Measurements from ENCODE around the gene NPTN.

NPTN gene

DNA sequence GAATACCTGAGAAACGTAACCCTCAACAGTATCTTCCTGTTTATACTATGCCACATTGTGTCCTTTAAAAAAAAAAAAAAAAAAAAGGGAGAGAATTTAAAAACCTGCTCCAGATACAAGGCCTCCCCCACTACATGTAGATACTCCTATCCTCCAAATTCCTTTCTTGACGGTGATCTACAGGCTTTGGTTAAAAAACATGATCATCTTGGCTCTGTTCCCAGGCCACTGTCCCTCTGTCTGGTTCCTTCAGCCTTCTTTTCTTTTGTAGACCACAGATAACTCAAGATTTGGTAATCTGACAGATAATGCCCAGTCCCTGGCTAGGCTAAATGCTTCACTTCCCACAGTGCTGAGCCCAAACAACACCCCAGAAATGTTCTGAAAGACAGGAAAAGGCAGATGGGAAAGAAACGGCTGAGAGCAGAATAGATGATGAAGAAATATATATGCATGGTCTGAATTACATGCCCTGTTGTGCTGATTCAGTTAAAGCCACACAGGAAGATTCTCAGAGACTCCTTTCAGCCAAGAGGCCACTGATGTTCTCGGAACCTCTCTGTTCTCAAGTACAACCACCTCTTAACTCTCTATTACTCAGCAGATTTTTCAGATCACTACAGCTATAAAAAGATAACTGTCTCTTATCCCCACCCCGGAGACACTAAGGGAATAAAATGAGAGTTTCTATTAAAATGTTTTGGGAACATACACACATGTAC lies 48.3 kb downstream of the NPTN start:
- Histone ChIP-seq H3K9me3 (ENCODE audit: insufficient read depth, low read length) (no peaks in the 10 kb centered on the region), H3K9me2 (replicated peaks; ENCODE audit: insufficient read depth, low read length) (no peaks in the 10 kb centered on the region), H3K4me3 (ENCODE audit: insufficient read depth, low read length, poor library complexity, severe bottlenecking) (no peak overlapping the region), H3K27me3 (ENCODE audit: low read length) (no peaks in the 10 kb centered on the region), H3K36me3 (ENCODE audit: low read length) (no peaks in the 10 kb centered on the region), H3K27ac (ENCODE audit: low read depth, low read length) (no peak overlapping the region), H2AFZ (ENCODE audit: low read depth, low read length, severe bottlenecking) (no peak overlapping the region), H3K79me2 (ENCODE audit: insufficient read depth, low read length) (no peaks in the 10 kb centered on the region), H3K4me2 (ENCODE audit: low read depth, low read length, poor library complexity, severe bottlenecking) (no peak overlapping the region), H3F3A (ENCODE audit: insufficient read depth) (no peaks in the 10 kb centered on the region), H3K9ac (ENCODE audit: low read length) (no peak overlapping the region), H4K20me1 (ENCODE audit: low read depth, low read length) (no peaks in the 10 kb centered on the region)
- TF ChIP-seq, protein P1, sequence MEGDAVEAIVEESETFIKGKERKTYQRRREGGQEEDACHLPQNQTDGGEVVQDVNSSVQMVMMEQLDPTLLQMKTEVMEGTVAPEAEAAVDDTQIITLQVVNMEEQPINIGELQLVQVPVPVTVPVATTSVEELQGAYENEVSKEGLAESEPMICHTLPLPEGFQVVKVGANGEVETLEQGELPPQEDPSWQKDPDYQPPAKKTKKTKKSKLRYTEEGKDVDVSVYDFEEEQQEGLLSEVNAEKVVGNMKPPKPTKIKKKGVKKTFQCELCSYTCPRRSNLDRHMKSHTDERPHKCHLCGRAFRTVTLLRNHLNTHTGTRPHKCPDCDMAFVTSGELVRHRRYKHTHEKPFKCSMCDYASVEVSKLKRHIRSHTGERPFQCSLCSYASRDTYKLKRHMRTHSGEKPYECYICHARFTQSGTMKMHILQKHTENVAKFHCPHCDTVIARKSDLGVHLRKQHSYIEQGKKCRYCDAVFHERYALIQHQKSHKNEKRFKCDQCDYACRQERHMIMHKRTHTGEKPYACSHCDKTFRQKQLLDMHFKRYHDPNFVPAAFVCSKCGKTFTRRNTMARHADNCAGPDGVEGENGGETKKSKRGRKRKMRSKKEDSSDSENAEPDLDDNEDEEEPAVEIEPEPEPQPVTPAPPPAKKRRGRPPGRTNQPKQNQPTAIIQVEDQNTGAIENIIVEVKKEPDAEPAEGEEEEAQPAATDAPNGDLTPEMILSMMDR (IDR thresholded peaks at IDR 0.05; ENCODE audit: insufficient read depth, low read length, poor library complexity, severe bottlenecking), result no peak
- no peak for TF ChIP-seq EZH2phosphoT487 (conservative IDR thresholded peaks at IDR 0.05; ENCODE audit: low read length)

DNA sequence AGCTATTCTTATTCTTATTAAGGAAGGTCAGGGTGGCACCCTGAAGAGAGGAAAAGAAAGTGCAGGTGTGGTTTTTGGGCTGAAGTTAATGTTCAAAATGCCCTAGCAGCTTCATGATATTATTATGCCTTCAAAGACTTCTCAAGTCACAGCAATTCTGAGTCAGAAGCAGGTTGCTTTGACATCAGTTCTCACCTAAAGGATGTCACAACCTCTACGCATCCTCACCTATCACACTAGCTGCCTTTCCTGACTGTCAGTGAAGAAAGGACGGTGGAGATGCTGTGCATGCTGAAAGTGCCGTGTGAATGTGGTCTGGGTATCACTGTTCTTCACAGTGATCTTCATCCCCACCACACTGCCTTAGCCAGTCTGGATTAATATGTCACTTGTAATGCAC lies 49.6 kb downstream of the NPTN start:
- H3K79me2 ChIP-seq (ENCODE audit: insufficient read depth, low read length), result no peaks in the 10 kb centered on the region
- no peak overlapping the region for H3K9ac ChIP-seq (ENCODE audit: low read length)
- no peaks in the 10 kb centered on the region for H4K20me1 ChIP-seq (ENCODE audit: low read depth, low read length)
- H3K4me2 ChIP-seq (ENCODE audit: low read depth, low read length, poor library complexity, severe bottlenecking), result no peak overlapping the region
- H3K9me2 ChIP-seq (replicated peaks; ENCODE audit: insufficient read depth, low read length), result no peaks in the 10 kb centered on the region
- no peaks in the 10 kb centered on the region for H3F3A ChIP-seq (ENCODE audit: insufficient read depth)
- no peak for TF ChIP-seq EZH2phosphoT487 (conservative IDR thresholded peaks at IDR 0.05; ENCODE audit: low read length)
- TF ChIP-seq, protein P1 (IDR thresholded peaks at IDR 0.05; ENCODE audit: insufficient read depth, low read length, poor library complexity, severe bottlenecking), result no peak
- no peak overlapping the region for H2AFZ ChIP-seq (ENCODE audit: low read depth, low read length, severe bottlenecking)
- H3K4me3 ChIP-seq (ENCODE audit: insufficient read depth, low read length, poor library complexity, severe bottlenecking), result no peak overlapping the region
- no peaks in the 10 kb centered on the region for H3K27me3 ChIP-seq (ENCODE audit: low read length)
- no peaks in the 10 kb centered on the region for H3K9me3 ChIP-seq (ENCODE audit: insufficient read depth, low read length)
- no peak overlapping the region for H3K27ac ChIP-seq (ENCODE audit: low read depth, low read length)
- no peaks in the 10 kb centered on the region for H3K36me3 ChIP-seq (ENCODE audit: low read length)

DNA sequence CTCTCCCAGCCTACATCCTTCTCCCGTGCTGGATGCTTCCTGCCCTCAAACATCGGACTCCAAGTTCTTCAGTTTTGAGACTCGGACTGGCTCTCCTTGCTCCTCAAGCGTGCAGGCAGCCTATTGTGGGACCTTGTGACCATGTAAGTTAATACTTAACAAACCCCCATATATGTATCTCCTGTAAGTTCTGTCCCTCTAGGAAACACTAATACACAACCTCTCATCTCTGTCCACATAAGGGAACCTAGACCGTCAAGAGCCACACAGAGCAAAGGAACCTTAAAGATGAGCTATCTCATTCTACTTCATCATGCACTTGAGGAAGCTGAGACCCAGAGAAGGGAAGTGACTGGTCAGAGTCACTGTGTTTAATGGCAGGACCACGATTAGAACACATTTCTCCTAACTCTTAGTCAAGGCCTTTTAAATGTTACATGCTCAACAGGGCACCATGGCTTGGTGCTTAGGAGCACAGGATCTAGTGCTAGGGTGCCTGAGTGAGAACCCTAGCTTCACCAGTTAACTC lies 50.3 kb downstream of the NPTN start:
- Histone ChIP-seq H4K20me1 (ENCODE audit: low read depth, low read length) (no peaks in the 10 kb centered on the region), H3K9me3 (ENCODE audit: insufficient read depth, low read length) (no peaks in the 10 kb centered on the region), H3K9ac (ENCODE audit: low read length) (no peak overlapping the region), H2AFZ (ENCODE audit: low read depth, low read length, severe bottlenecking) (no peak overlapping the region), H3K27ac (ENCODE audit: low read depth, low read length) (no peak overlapping the region), H3K27me3 (ENCODE audit: low read length) (no peaks in the 10 kb centered on the region), H3K4me3 (ENCODE audit: insufficient read depth, low read length, poor library complexity, severe bottlenecking) (no peak overlapping the region), H3F3A (ENCODE audit: insufficient read depth) (no peaks in the 10 kb centered on the region), H3K9me2 (replicated peaks; ENCODE audit: insufficient read depth, low read length) (no peaks in the 10 kb centered on the region), H3K79me2 (ENCODE audit: insufficient read depth, low read length) (no peaks in the 10 kb centered on the region), H3K36me3 (ENCODE audit: low read length) (no peaks in the 10 kb centered on the region), H3K4me2 (ENCODE audit: low read depth, low read length, poor library complexity, severe bottlenecking) (no peak overlapping the region)
- TF ChIP-seq, protein P1 (IDR thresholded peaks at IDR 0.05; ENCODE audit: insufficient read depth, low read length, poor library complexity, severe bottlenecking), result no peak
- no peak for TF ChIP-seq EZH2phosphoT487 (conservative IDR thresholded peaks at IDR 0.05; ENCODE audit: low read length)

All from SU-DHL-6 (cell line).